HepG2 (cell line): ENCODE data around the gene MPC1.

Experiments used
- CEBPB ChIP-seq: IDR thresholded peaks from 2 replicates; pipeline ENCODE4 v1.6.1; 2011; ENCODE audit warnings: low read depth, low read length, improper control_type of control experiment, borderline replicate concordance
- EZH2 ChIP-seq: conservative IDR thresholded peaks from 2 replicates; pipeline ENCODE4 v1.6.1; 2012; ENCODE audit warnings: mild to moderate bottlenecking, low read depth, low read length, moderate library complexity
- HOXA9 ChIP-seq: sonication (generic); formaldehyde crosslinking; IDR thresholded peaks from 2 replicates; pipeline ENCODE4 v1.8.1; 2022; ENCODE audit warnings: missing genetic modification reagents, mild to moderate bottlenecking, moderate library complexity, borderline replicate concordance
- POLR2A ChIP-seq, 2 experiments: IDR thresholded peaks; 2 replicates each; pipeline ENCODE4 v1.6.1; 2011; ENCODE audit warnings: low read depth in 2 of 2, low read length in 2 of 2, mild to moderate bottlenecking in 1 of 2, moderate library complexity in 1 of 2; ENCODE audit not compliant: insufficient read depth in 1 of 2
- POLR2AphosphoS5 ChIP-seq: IDR thresholded peaks from 2 replicates; pipeline ENCODE4 v1.6.1; 2012; ENCODE audit warnings: low read depth, low read length
- ZNF891 ChIP-seq: sonication (generic); formaldehyde crosslinking; IDR thresholded peaks from 2 replicates; pipeline ENCODE4 v1.5.0; 2020; ENCODE audit warnings: mild to moderate bottlenecking, missing genetic modification reagents
- TF ChIP-seq, protein P1 (sequence below): sonication (generic); formaldehyde crosslinking; IDR thresholded peaks from 2 replicates; pipeline ENCODE4 v1.5.0; 2020; ENCODE audit warnings: mild to moderate bottlenecking, missing genetic modification reagents, moderate library complexity

DNA sequence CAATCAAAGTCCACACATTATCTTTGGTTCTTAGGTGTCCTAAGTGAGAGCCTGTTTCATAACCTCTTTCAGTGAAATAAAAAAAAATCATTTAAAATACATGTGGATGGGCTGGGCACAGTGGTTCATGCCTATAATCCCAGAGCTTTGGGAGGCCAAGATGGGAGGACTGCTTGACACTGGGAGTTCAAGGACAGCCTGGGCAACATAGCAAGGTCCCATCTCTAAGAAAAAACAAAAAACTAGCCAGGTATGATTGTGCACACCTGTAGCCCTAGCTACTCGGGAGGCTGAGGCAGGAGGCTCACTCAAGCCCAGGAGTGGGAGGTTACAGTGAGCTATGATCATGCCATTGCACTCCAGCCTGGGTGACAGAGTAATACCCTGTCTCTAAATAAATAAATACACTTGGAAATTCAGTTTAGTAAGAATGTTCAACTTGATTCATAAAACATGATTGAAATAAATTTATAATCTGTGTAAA is 3.6 kb downstream of the MPC1 start:
- TF ChIP-seq, protein P1, sequence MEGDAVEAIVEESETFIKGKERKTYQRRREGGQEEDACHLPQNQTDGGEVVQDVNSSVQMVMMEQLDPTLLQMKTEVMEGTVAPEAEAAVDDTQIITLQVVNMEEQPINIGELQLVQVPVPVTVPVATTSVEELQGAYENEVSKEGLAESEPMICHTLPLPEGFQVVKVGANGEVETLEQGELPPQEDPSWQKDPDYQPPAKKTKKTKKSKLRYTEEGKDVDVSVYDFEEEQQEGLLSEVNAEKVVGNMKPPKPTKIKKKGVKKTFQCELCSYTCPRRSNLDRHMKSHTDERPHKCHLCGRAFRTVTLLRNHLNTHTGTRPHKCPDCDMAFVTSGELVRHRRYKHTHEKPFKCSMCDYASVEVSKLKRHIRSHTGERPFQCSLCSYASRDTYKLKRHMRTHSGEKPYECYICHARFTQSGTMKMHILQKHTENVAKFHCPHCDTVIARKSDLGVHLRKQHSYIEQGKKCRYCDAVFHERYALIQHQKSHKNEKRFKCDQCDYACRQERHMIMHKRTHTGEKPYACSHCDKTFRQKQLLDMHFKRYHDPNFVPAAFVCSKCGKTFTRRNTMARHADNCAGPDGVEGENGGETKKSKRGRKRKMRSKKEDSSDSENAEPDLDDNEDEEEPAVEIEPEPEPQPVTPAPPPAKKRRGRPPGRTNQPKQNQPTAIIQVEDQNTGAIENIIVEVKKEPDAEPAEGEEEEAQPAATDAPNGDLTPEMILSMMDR (CRISPR knock-in tag): no peak
- TF ChIP-seq CEBPB: no peak
- no peak for TF ChIP-seq POLR2AphosphoS5
- TF ChIP-seq ZNF891 (CRISPR knock-in tag): no peak
- TF ChIP-seq POLR2A (IDR thresholded peaks at IDR 0.05; ENCODE audit: insufficient read depth in 1 of 2, low read depth in 2 of 2, low read length in 2 of 2): no peak
- TF ChIP-seq HOXA9 (CRISPR knock-in tag): no peak
- TF ChIP-seq EZH2: no peak
